ENCODE results near the gene MAP3K15. TPM values are rescaled to one million over a fixed set of nuclear protein-coding genes. Genes with fewer than 3 reads are reported as not detected.

MAP3K15 gene
- polyA plus RNA-seq, 1 of the 3 experiments (the other 2 are of a cell fraction) = 0.07 TPM

GRCh38 chrX:19512961-19513360, 2.3 kb downstream of the MAP3K15 start (continued):
- TF ChIP-seq, protein P1, sequence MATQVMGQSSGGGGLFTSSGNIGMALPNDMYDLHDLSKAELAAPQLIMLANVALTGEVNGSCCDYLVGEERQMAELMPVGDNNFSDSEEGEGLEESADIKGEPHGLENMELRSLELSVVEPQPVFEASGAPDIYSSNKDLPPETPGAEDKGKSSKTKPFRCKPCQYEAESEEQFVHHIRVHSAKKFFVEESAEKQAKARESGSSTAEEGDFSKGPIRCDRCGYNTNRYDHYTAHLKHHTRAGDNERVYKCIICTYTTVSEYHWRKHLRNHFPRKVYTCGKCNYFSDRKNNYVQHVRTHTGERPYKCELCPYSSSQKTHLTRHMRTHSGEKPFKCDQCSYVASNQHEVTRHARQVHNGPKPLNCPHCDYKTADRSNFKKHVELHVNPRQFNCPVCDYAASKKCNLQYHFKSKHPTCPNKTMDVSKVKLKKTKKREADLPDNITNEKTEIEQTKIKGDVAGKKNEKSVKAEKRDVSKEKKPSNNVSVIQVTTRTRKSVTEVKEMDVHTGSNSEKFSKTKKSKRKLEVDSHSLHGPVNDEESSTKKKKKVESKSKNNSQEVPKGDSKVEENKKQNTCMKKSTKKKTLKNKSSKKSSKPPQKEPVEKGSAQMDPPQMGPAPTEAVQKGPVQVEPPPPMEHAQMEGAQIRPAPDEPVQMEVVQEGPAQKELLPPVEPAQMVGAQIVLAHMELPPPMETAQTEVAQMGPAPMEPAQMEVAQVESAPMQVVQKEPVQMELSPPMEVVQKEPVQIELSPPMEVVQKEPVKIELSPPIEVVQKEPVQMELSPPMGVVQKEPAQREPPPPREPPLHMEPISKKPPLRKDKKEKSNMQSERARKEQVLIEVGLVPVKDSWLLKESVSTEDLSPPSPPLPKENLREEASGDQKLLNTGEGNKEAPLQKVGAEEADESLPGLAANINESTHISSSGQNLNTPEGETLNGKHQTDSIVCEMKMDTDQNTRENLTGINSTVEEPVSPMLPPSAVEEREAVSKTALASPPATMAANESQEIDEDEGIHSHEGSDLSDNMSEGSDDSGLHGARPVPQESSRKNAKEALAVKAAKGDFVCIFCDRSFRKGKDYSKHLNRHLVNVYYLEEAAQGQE (IDR thresholded peaks at IDR 0.05; ENCODE audit: low read depth, low read length) = no peak
- TF ChIP-seq ELF1 (IDR thresholded peaks at IDR 0.05) (no peak), TAF1 (IDR thresholded peaks at IDR 0.05; ENCODE audit: borderline replicate concordance, low read depth, low read length) (no peak)

DNA sequence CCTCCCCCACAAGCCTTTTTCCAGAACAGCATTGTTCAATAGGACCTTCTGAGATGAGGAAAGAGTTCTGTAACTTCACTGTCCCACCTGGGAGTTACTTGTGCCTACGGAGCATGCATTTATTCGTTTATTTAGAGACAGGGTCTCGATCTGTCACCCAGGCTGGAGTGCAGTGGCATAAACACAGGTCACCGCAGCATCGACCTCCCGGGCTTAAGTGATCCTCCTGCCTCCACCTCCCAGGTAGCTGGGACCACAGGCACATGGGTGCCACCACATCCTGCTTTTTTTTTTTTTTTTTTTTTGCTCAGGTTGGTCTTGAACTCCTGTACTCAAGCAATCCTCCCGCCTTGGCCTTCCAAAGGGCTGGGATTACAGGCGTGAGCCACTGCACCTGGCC, 2.9 kb downstream of the MAP3K15 start:
- H3K36me3 ChIP-seq (replicated peaks in 1 of 2; ENCODE audit: control insufficient read depth in 1 of 2, insufficient read depth in 2 of 2, low read length in 1 of 2) = no peaks in the 10 kb centered on the region
- CTCF ChIA-PET = no interaction called here
- H3K4me1 ChIP-seq (ENCODE audit: control insufficient read depth in 1 of 2, insufficient read depth in 2 of 2, low read depth in 1 of 2, low read length in 1 of 2) = peaks cover 0 to 2% of the 10 kb centered on the region in 2 experiments; a peak in 1 of 4 replicates
- no peaks in the 10 kb centered on the region for H3K9me3 ChIP-seq
- 55% methylated on average over 8 of the region's 8 CpGs for WGBS (ENCODE audit: low lambda C conversion rate)
- DNase-seq = no peak
- POLR2A ChIA-PET = no interaction called here
- no peak for TF ChIP-seq CHD2 (IDR thresholded peaks at IDR 0.05; ENCODE audit: low read length, partially characterized antibody)
- no peak for TF ChIP-seq CTCF (IDR thresholded peaks at IDR 0.05)
- TF ChIP-seq, protein P1 (IDR thresholded peaks at IDR 0.05; ENCODE audit: low read depth, low read length) = no peak
- TF ChIP-seq NFIC (IDR thresholded peaks at IDR 0.05; ENCODE audit: borderline replicate concordance) = no peak
- TF ChIP-seq RCOR1 (IDR thresholded peaks at IDR 0.05; ENCODE audit: low read length) = no peak
- TF ChIP-seq MXI1 (IDR thresholded peaks at IDR 0.05; ENCODE audit: low read depth, low read length) = no peak
- TF ChIP-seq FOXJ3 (CRISPR knock-in tag; IDR thresholded peaks at IDR 0.05) = no peak
- no peak for TF ChIP-seq TEAD4 (IDR thresholded peaks at IDR 0.05; ENCODE audit: borderline replicate concordance, insufficient read depth)
- TF ChIP-seq, protein P2, sequence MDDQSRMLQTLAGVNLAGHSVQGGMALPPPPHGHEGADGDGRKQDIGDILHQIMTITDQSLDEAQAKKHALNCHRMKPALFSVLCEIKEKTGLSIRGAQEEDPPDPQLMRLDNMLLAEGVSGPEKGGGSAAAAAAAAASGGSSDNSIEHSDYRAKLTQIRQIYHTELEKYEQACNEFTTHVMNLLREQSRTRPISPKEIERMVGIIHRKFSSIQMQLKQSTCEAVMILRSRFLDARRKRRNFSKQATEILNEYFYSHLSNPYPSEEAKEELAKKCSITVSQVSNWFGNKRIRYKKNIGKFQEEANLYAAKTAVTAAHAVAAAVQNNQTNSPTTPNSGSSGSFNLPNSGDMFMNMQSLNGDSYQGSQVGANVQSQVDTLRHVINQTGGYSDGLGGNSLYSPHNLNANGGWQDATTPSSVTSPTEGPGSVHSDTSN (IDR thresholded peaks at IDR 0.05) = no peak
- no peak for TF ChIP-seq YY1 (IDR thresholded peaks at IDR 0.05; ENCODE audit: low read depth)
- no peak for TF ChIP-seq NRF1 (IDR thresholded peaks at IDR 0.05; ENCODE audit: low read depth, low read length)
- TF ChIP-seq SIN3A (IDR thresholded peaks at IDR 0.05; ENCODE audit: borderline replicate concordance, low read depth, low read length) = no peak
- no peak for TF ChIP-seq ELF1 (IDR thresholded peaks at IDR 0.05)
- no peak for TF ChIP-seq MEF2A (IDR thresholded peaks at IDR 0.05; ENCODE audit: borderline replicate concordance, low read depth)
- no peak for TF ChIP-seq GABPA (IDR thresholded peaks at IDR 0.05; ENCODE audit: low read depth)
- no peak for TF ChIP-seq RAD21 (IDR thresholded peaks at IDR 0.05; ENCODE audit: low read length)
- TF ChIP-seq EP300 (IDR thresholded peaks at IDR 0.05; ENCODE audit: borderline replicate concordance in 1 of 2, low read depth in 1 of 2, low read length in 1 of 2) = no peak
- TF ChIP-seq POLR2AphosphoS5 (IDR thresholded peaks at IDR 0.05; ENCODE audit: low read depth, low read length) = no peak
- no peak for TF ChIP-seq RFX5 (IDR thresholded peaks at IDR 0.05; ENCODE audit: low read length)
- H2AFZ ChIP-seq (ENCODE audit: low read depth) = no peak overlapping the region
- no peak overlapping the region for H3K4me3 ChIP-seq (ENCODE audit: low read depth in 2 of 2, low read length in 1 of 2)
- no peaks in the 10 kb centered on the region for H3K9me2 ChIP-seq
- no peak overlapping the region for H3K4me2 ChIP-seq
- H3K27me3 ChIP-seq (ENCODE audit: insufficient read depth) = peaks cover 21% of the 10 kb centered on the region; the same call in 1 of the 2 replicates
- H3K79me2 ChIP-seq (ENCODE audit: insufficient read depth) = no peaks in the 10 kb centered on the region
- no peaks in the 10 kb centered on the region for H3F3A ChIP-seq (replicated peaks; ENCODE audit: insufficient read depth)
- no peaks in the 10 kb centered on the region for H4K20me1 ChIP-seq (ENCODE audit: insufficient read depth)
- no peak overlapping the region for H3K9ac ChIP-seq
- no peak overlapping the region for H3K27ac ChIP-seq (ENCODE audit: low read depth in 2 of 2, low read length in 1 of 2)
